Caco-2 (cell line): ENCODE measurements around the gene TFR2. TPM values are rescaled to one million over a fixed set of nuclear protein-coding genes. Genes with fewer than 3 reads are reported as not detected.

Experiments used
- BruUV-seq: library from RNA; stranded (reverse); fragments of 400-500 nt; replicated peaks from 2 replicates; lab custom pipeline; 2021; lab: Mats Ljungman, UMichigan
- CTCF ChIA-PET: fragments of 300-600 bp; sonication (Branson Sonifier 250); formaldehyde crosslinking; loops from one replicate; lab custom pipeline; 2022; ENCODE audit warnings: antibody characterized with exemption; lab: Charles Lee
- POLR2A ChIA-PET: fragments of 300-600 bp; sonication (Branson Sonifier 250); formaldehyde crosslinking; loops from one replicate; lab custom pipeline; 2022; ENCODE audit warnings: antibody characterized with exemption; lab: Charles Lee
- DNase-seq, 2 experiments: peaks; one replicate each; pipeline versions ENCODE4 v3.0.0 to v3.0.0-alpha.2; 2020 to 2022
- H3K27me3 ChIP-seq: replicated peaks from 2 replicates; pipeline ENCODE4 v1.6.0; 2011; ENCODE audit warnings: low read length; ENCODE audit not compliant: control insufficient read depth, insufficient read depth
- H3K36me3 ChIP-seq: 2 replicates; pipeline ENCODE4 v1.5.1; 2011; ENCODE audit warnings: low read length; ENCODE audit not compliant: control insufficient read depth, insufficient read depth
- H3K4me1 ChIP-seq: fragments of 250-450 bp; sonication (Bioruptor Pico); 2 replicates; pipeline ENCODE4 v1.5.1; 2020; ENCODE audit warnings: mild to moderate bottlenecking
- H3K4me3 ChIP-seq: 2 replicates; pipeline ENCODE4 v1.5.1; 2011; ENCODE audit warnings: low read depth, mild to moderate bottlenecking, control low read depth, low read length
- H3K9me3 ChIP-seq: fragments of 250-450 bp; sonication (Bioruptor Pico); 2 replicates; pipeline ENCODE4 v1.5.1; 2020; ENCODE audit warnings: mild to moderate bottlenecking, moderate library complexity
- H3K27ac Mint-ChIP-seq: one replicate; pipeline ENCODE4 v1.8.0; 2022; ENCODE audit warnings: mixed read lengths; ENCODE audit not compliant: unreplicated experiment
- H3K27me3 Mint-ChIP-seq: one replicate; pipeline ENCODE4 v1.8.0; 2022; ENCODE audit warnings: mixed read lengths; ENCODE audit not compliant: insufficient read depth, unreplicated experiment
- H3K36me3 Mint-ChIP-seq: one replicate; pipeline ENCODE4 v1.8.0; 2022; ENCODE audit warnings: mild to moderate bottlenecking, mixed read lengths; ENCODE audit not compliant: insufficient read depth, unreplicated experiment
- H3K4me1 Mint-ChIP-seq: one replicate; pipeline ENCODE4 v1.8.0; 2022; ENCODE audit warnings: low read depth, mixed read lengths; ENCODE audit not compliant: unreplicated experiment
- H3K4me3 Mint-ChIP-seq: one replicate; pipeline ENCODE4 v1.8.0; 2022; ENCODE audit warnings: mild to moderate bottlenecking, moderate library complexity, mixed read lengths; ENCODE audit not compliant: unreplicated experiment
- H3K9me3 Mint-ChIP-seq: one replicate; pipeline ENCODE4 v1.8.0; 2022; ENCODE audit warnings: mixed read lengths; ENCODE audit not compliant: unreplicated experiment
- intact Hi-C: fragments of 100-400 bp; cut with micrococcal nuclease; formaldehyde crosslinking; loops from one replicate; pipeline ENCODE4 v1.10.0; 2022; ENCODE audit not compliant: unreplicated experiment
- total RNA-seq: library from RNA; stranded (reverse); gene quantifications from 2 replicates; pipeline ENCODE4 v1.2.3, GENCODE V29; 2022
- TF ChIP-seq, protein P1 (sequence below), 2 experiments: fragments of 200-600 bp in 1 of 2; IDR thresholded peaks; 1 replicate in 1 of 2; 2 replicates in 1 of 2; pipeline versions ENCODE4 v1.5.1 to v1.8.0; 2011 to 2022; ENCODE audit warnings: antibody characterized with exemption in 1 of 2, control low read depth in 1 of 2, inconsistent platforms in 1 of 2, low read depth in 1 of 2, low read length in 1 of 2, mild to moderate bottlenecking in 1 of 2, moderate library complexity in 1 of 2; ENCODE audit not compliant: insufficient read depth in 1 of 2, severe bottlenecking in 1 of 2, unreplicated experiment in 1 of 2

Gene TFR2
- total RNA-seq, 1 experiment from 2014 or later = 9.7 TPM

DNA sequence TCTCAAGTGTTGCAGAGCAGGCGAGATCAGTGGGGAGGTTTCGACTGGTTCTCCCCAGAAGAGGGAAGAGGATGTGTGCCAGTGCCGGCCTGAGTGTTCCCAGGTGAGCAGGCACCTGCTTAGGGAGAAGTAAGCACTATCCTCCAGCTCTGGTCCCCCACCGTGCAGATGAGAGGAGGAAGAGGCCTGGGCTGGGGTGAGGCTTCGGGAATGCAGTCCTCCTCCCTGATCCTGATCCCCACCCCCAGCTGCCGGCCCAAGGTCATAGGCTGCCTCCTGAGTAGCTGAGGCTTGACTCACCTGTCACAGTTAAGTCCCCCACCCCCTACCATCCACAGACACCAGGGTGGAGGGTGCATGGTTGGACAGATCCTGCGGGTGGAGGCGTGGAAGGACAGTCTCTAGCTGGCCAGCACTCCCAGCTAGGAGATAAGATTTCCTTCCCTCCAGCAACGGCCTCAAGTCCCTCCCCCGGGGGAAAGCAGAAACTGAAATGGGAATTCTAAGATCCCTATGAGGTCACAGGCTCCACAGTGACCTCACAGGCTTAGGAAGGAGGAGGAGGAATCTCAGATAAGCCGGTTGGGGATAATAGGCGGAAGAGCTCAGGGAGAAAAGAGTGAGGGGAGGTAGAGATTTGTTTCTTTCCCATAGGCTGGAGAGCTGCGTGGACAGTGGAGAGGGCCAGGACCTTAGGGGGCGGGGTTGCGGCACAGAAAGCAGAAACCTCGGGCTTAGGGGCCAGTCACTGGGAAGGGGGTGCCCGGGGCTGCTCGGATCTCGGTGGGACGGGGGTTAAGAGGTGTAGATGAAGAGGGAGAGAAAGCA, 56.5 kb downstream of the TFR2 start:
- peak overlapping the region; percentile 74 for H3K4me3 ChIP-seq
- DNase-seq = peak; percentile 85 to 93
- Mint-ChIP-seq H3K4me1 (peaks cover 11% of the 10 kb centered on the region), H3K4me3 (peak overlapping the region; percentile 86), H3K27ac (peak overlapping the region; percentile 93), H3K9me3 (no peaks in the 10 kb centered on the region), H3K27me3 (no peaks in the 10 kb centered on the region), H3K36me3 (peaks cover 25% of the 10 kb centered on the region)
- no peaks in the 10 kb centered on the region for H3K27me3 ChIP-seq
- peaks cover 17% of the 10 kb centered on the region for H3K36me3 ChIP-seq
- H3K9me3 ChIP-seq = no peaks in the 10 kb centered on the region
- CTCF ChIA-PET = interaction anchor here (0.6 to 3.5 kb wide), 18 partner anchors 9 to 305 kb away, joined by 3 to 18 read pairs (median 6); partner anchors contain the start of genes MOSPD3, NYAP1, POP7 and UFSP1
- peaks cover 13% of the 10 kb centered on the region for H3K4me1 ChIP-seq
- TF ChIP-seq, protein P1, sequence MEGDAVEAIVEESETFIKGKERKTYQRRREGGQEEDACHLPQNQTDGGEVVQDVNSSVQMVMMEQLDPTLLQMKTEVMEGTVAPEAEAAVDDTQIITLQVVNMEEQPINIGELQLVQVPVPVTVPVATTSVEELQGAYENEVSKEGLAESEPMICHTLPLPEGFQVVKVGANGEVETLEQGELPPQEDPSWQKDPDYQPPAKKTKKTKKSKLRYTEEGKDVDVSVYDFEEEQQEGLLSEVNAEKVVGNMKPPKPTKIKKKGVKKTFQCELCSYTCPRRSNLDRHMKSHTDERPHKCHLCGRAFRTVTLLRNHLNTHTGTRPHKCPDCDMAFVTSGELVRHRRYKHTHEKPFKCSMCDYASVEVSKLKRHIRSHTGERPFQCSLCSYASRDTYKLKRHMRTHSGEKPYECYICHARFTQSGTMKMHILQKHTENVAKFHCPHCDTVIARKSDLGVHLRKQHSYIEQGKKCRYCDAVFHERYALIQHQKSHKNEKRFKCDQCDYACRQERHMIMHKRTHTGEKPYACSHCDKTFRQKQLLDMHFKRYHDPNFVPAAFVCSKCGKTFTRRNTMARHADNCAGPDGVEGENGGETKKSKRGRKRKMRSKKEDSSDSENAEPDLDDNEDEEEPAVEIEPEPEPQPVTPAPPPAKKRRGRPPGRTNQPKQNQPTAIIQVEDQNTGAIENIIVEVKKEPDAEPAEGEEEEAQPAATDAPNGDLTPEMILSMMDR (IDR thresholded peaks at IDR 0.05; ENCODE audit: insufficient read depth in 1 of 2, low read depth in 1 of 2, low read length in 1 of 2, severe bottlenecking in 1 of 2, unreplicated experiment in 1 of 2) = no peak
- POLR2A ChIA-PET = interaction anchor here (0.5 to 3.6 kb wide), 19 partner anchors 14 to 347 kb away, joined by 3 to 60 read pairs (median 7); partner anchors contain the start of genes AGFG2, GIGYF1, MEPCE and MOSPD3
- TSS peak; percentile 55 for BruUV-seq
- intact Hi-C loops = no loop called here

DNA sequence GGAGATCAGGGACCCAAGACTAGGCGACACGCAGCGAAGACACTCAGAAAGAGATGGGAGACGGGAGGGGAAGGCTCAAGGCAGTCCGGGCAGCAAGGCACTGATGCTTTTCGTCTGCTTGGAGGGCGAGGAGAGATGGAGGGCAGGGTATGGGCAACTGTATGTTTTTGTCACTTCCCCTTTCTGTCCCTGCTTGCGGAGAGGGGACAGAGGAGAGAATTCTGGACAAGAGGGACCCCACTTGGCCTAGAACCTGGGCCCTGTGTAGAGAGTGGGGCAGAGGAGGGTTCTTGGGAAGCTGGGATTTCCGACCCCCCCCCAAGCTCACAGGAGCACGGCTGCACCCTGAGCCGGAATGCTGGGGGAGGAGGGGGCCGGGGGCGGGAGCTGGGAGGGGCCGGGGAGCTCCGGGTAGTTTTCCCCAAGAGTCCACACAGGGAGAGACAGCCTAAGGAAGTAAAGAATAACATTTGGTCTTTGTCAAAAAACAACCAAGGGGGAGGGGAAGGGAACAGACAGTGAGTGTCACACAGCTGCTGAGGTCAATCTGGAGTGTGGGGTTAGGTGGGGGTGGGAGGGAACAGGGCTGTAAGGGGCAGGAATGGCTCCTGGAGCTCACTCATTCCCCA, 57.2 kb downstream of the TFR2 start:
- Mint-ChIP-seq H3K27ac (peak overlapping the region; percentile 93), H3K9me3 (no peaks in the 10 kb centered on the region), H3K4me3 (peak overlapping the region; percentile 86), H3K36me3 (peaks cover 25% of the 10 kb centered on the region), H3K4me1 (peaks cover 9% of the 10 kb centered on the region), H3K27me3 (no peaks in the 10 kb centered on the region)
- H3K9me3 ChIP-seq = no peaks in the 10 kb centered on the region
- H3K4me1 ChIP-seq = peaks cover 13% of the 10 kb centered on the region
- peak overlapping the region; percentile 74 for H3K4me3 ChIP-seq
- ChIA-PET POLR2A (interaction anchor here (0.5 to 3.6 kb wide), 8 partner anchors 13 to 268 kb away, joined by 3 to 60 read pairs (median 17); partner anchors contain the start of genes AGFG2, MEPCE, MOSPD3 and SLC12A9), CTCF (interaction anchor here (0.6 to 3.5 kb wide), 10 partner anchors 10 to 141 kb away, joined by 3 to 16 read pairs (median 6); partner anchors contain the start of gene MOSPD3)
- H3K36me3 ChIP-seq = peaks cover 17% of the 10 kb centered on the region
- no peak for DNase-seq
- intact Hi-C loops = no loop called here
- TF ChIP-seq, protein P1 (IDR thresholded peaks at IDR 0.05; ENCODE audit: insufficient read depth in 1 of 2, low read depth in 1 of 2, low read length in 1 of 2, severe bottlenecking in 1 of 2, unreplicated experiment in 1 of 2) = no peak
- BruUV-seq = no TSS peak
- no peaks in the 10 kb centered on the region for H3K27me3 ChIP-seq
